NCI-H1417 treated with DMSO at 0.1 percent for 48 hours (cell line): ENCODE results near the gene TRERF1.
"Not testable (repeated sequence)": the region's sequence is repeated elsewhere in the genome, so short reads cannot be mapped to it uniquely, and the experiment has no call there.

Experiments used
- DNase-seq: peaks from one replicate; lab custom pipeline; 2025; lab: John Stamatoyannopoulos, UW

The TRERF1 gene

GRCh38 chr6:42449917-42450476, 1.7 kb downstream of the TRERF1 start:
- DNase-seq: no peak

GRCh38 chr6:42448927-42449659, 2.6 kb downstream of the TRERF1 start:
- DNase-seq: no peak

GRCh38 chr6:42448391-42448790, 3.3 kb downstream of the TRERF1 start:
- no peak for DNase-seq

- no peak for DNase-seq
Measured at GRCh38 chr6:42446996-42447395, 4.7 kb downstream of the TRERF1 start.

- no peak for DNase-seq
Measured at GRCh38 chr6:42446370-42446769, 5.4 kb downstream of the TRERF1 start.

- DNase-seq: not testable (repeated sequence)
Measured at GRCh38 chr6:42445955-42446354, 5.8 kb downstream of the TRERF1 start.

- DNase-seq: no peak
Measured at GRCh38 chr6:42443312-42444060, 8.2 kb downstream of the TRERF1 start.

- no peak for DNase-seq
Measured at GRCh38 chr6:42441697-42442081, 10.0 kb downstream of the TRERF1 start.

- no peak for DNase-seq
Measured at GRCh38 chr6:42440778-42441696, 10.7 kb downstream of the TRERF1 start.

GRCh38 chr6:42440027-42440426, 11.7 kb downstream of the TRERF1 start:
- no peak for DNase-seq

GRCh38 chr6:42436825-42437224, 14.9 kb downstream of the TRERF1 start:
- no peak for DNase-seq

GRCh38 chr6:42434237-42434636, 17.5 kb downstream of the TRERF1 start:
- DNase-seq: no peak

GRCh38 chr6:42433409-42433808, 18.3 kb downstream of the TRERF1 start:
- no peak for DNase-seq

GRCh38 chr6:42431877-42432276, 19.8 kb downstream of the TRERF1 start:
- DNase-seq: no peak

GRCh38 chr6:42431356-42431755, 20.4 kb downstream of the TRERF1 start:
- DNase-seq: no peak

GRCh38 chr6:42429836-42430235, 21.9 kb downstream of the TRERF1 start:
- no peak for DNase-seq

- DNase-seq: no peak
Measured at GRCh38 chr6:42429042-42429585, 22.6 kb downstream of the TRERF1 start.

- DNase-seq: no peak
Measured at GRCh38 chr6:42428326-42429041, 23.2 kb downstream of the TRERF1 start.

- no peak for DNase-seq
Measured at GRCh38 chr6:42427871-42428270, 23.9 kb downstream of the TRERF1 start.

- DNase-seq: no peak
Measured at GRCh38 chr6:42426191-42426590, 25.5 kb downstream of the TRERF1 start.

GRCh38 chr6:42424906-42425474, 26.7 kb downstream of the TRERF1 start:
- DNase-seq: no peak
